GM21360 (cell line): ENCODE measurements around the gene MCOLN2.
A peak's percentile ranks its signal among the peaks of the same experiment; 100 is the strongest.
"Not testable (repeated sequence)": the region's sequence is repeated elsewhere in the genome, so short reads cannot be mapped to it uniquely, and the experiment has no call there.

ENCODE experiments used
- ATAC-seq: cut with Tn5 transposase; IDR thresholded peaks from one replicate; pipeline ENCODE4 v1.9.1; 2021; ENCODE audit warnings: mild to moderate bottlenecking, moderate library complexity; ENCODE audit not compliant: unreplicated experiment

MCOLN2 gene

GRCh38 chr1:84986561-84986960 lies 10.4 kb downstream of the MCOLN2 start:
- ATAC-seq = not testable (repeated sequence)

- ATAC-seq = no peak
These were observed 11.5 kb downstream of the MCOLN2 start for GRCh38 chr1:84985365-84985764.

GRCh38 chr1:84982395-84982794 lies 14.5 kb downstream of the MCOLN2 start:
- ATAC-seq = no peak

GRCh38 chr1:84975035-84975434 lies 21.9 kb downstream of the MCOLN2 start:
- ATAC-seq = no peak

- ATAC-seq = peak; percentile 42
These were observed 23.2 kb downstream of the MCOLN2 start for GRCh38 chr1:84973498-84974334.

- peak; percentile 29 for ATAC-seq
These were observed 24.4 kb downstream of the MCOLN2 start for GRCh38 chr1:84972377-84972987.

- ATAC-seq = peak; percentile 30
These were observed 25.0 kb downstream of the MCOLN2 start for GRCh38 chr1:84971957-84972356.

GRCh38 chr1:84969489-84970250 lies 27.2 kb downstream of the MCOLN2 start:
- peak; percentile 47 for ATAC-seq

GRCh38 chr1:84968865-84969264 lies 28.0 kb downstream of the MCOLN2 start:
- no peak for ATAC-seq

GRCh38 chr1:84968101-84968500 lies 28.8 kb downstream of the MCOLN2 start:
- no peak for ATAC-seq

GRCh38 chr1:84967666-84968065 lies 29.2 kb downstream of the MCOLN2 start:
- no peak for ATAC-seq

GRCh38 chr1:84963021-84963420 lies 33.9 kb downstream of the MCOLN2 start:
- no peak for ATAC-seq

GRCh38 chr1:84961316-84961715 lies 35.6 kb downstream of the MCOLN2 start:
- ATAC-seq = no peak

GRCh38 chr1:84960371-84960770 lies 36.5 kb downstream of the MCOLN2 start:
- ATAC-seq = no peak

- ATAC-seq = peak; percentile 95
These were observed 37.6 kb downstream of the MCOLN2 start for GRCh38 chr1:84959294-84959693.

- no peak for ATAC-seq
These were observed 38.9 kb downstream of the MCOLN2 start for GRCh38 chr1:84957966-84958365.

- no peak for ATAC-seq
These were observed 40.3 kb downstream of the MCOLN2 start for GRCh38 chr1:84956655-84957054.

- ATAC-seq = no peak
These were observed 40.8 kb downstream of the MCOLN2 start for GRCh38 chr1:84956097-84956496.

- ATAC-seq = no peak
These were observed 47.2 kb downstream of the MCOLN2 start for GRCh38 chr1:84949664-84950063.

- no peak for ATAC-seq
These were observed 49.1 kb downstream of the MCOLN2 start for GRCh38 chr1:84947536-84948410.

GRCh38 chr1:84946631-84947030 lies 50.3 kb downstream of the MCOLN2 start:
- ATAC-seq = no peak
